SU-DHL-6 (cell line): ENCODE results near the gene MMP17.

Source experiments
- H2AFZ ChIP-seq: fragments of 200-600 bp; sonication (generic); 2 replicates; pipeline ENCODE4 v1.6.1; 2014; ENCODE audit warnings: low read depth, mild to moderate bottlenecking, moderate library complexity, mixed read lengths, antibody characterized with exemption, low read length; ENCODE audit not compliant: severe bottlenecking
- H3F3A ChIP-seq: fragments of 200-600 bp; shearing (Covaris generic); 2 replicates; pipeline ENCODE4 v1.6.0; 2016; ENCODE audit warnings: antibody characterized with exemption, mild to moderate bottlenecking; ENCODE audit not compliant: insufficient read depth
- H3K27ac ChIP-seq: fragments of 200-600 bp; sonication (generic); 2 replicates; pipeline ENCODE4 v1.5.1; 2016; ENCODE audit warnings: low read depth, mild to moderate bottlenecking, low read length, moderate library complexity, mixed read lengths
- H3K27me3 ChIP-seq: fragments of 200-600 bp; sonication (generic), shearing (Covaris generic); 2 replicates; pipeline ENCODE4 v1.6.0; 2014; ENCODE audit warnings: mild to moderate bottlenecking, low read length
- H3K36me3 ChIP-seq: fragments of 200-600 bp; sonication (generic); 2 replicates; pipeline ENCODE4 v1.6.1; 2014; ENCODE audit warnings: mild to moderate bottlenecking, low read length, mixed read lengths
- H3K4me2 ChIP-seq: fragments of 300-600, 200-600 bp; shearing (Covaris generic), sonication (generic); 2 replicates; pipeline ENCODE4 v1.6.0; 2014; ENCODE audit warnings: low read length, low read depth, mild to moderate bottlenecking; ENCODE audit not compliant: poor library complexity, severe bottlenecking
- H3K4me3 ChIP-seq: fragments of 200-600 bp; sonication (generic); 2 replicates; pipeline ENCODE4 v1.5.1; 2014; ENCODE audit warnings: antibody characterized with exemption, low read length, mild to moderate bottlenecking, mixed read lengths; ENCODE audit not compliant: insufficient read depth, poor library complexity, severe bottlenecking
- H3K79me2 ChIP-seq: fragments of 200-600 bp; sonication (generic); 2 replicates; pipeline ENCODE4 v1.6.1; 2014; ENCODE audit warnings: mild to moderate bottlenecking, low read length, moderate library complexity; ENCODE audit not compliant: insufficient read depth
- H3K9ac ChIP-seq: fragments of 200-600 bp; sonication (generic); 2 replicates; pipeline ENCODE4 v1.7.0; 2014; ENCODE audit warnings: mild to moderate bottlenecking, low read length
- H3K9me2 ChIP-seq: fragments of 200-600 bp; sonication (generic); replicated peaks from 2 replicates; pipeline ENCODE4 v1.6.1; 2014; ENCODE audit warnings: low read length; ENCODE audit not compliant: insufficient read depth
- H3K9me3 ChIP-seq: fragments of 200-600 bp; sonication (generic); 2 replicates; pipeline ENCODE4 v1.6.1; 2014; ENCODE audit warnings: low read length, mixed read lengths; ENCODE audit not compliant: insufficient read depth
- H4K20me1 ChIP-seq: fragments of 200-600 bp; sonication (generic); 2 replicates; pipeline ENCODE4 v1.6.1; 2014; ENCODE audit warnings: low read depth, mild to moderate bottlenecking, antibody characterized with exemption, low read length, moderate library complexity, mixed read lengths
- CTCF ChIP-seq: fragments of 200-600 bp; sonication (generic); IDR thresholded peaks from one replicate; pipeline ENCODE4 v1.5.1; 2017; ENCODE audit warnings: antibody characterized with exemption, mild to moderate bottlenecking, low read length, moderate library complexity; ENCODE audit not compliant: insufficient read depth, poor library complexity, severe bottlenecking
- EZH2phosphoT487 ChIP-seq: fragments of 200-600 bp; sonication (generic), shearing (Covaris generic); conservative IDR thresholded peaks from 2 replicates; pipeline ENCODE4 v1.6.1; 2018; ENCODE audit warnings: mild to moderate bottlenecking, antibody characterized with exemption, low read length, moderate library complexity, mixed read lengths

MMP17 gene

DNA sequence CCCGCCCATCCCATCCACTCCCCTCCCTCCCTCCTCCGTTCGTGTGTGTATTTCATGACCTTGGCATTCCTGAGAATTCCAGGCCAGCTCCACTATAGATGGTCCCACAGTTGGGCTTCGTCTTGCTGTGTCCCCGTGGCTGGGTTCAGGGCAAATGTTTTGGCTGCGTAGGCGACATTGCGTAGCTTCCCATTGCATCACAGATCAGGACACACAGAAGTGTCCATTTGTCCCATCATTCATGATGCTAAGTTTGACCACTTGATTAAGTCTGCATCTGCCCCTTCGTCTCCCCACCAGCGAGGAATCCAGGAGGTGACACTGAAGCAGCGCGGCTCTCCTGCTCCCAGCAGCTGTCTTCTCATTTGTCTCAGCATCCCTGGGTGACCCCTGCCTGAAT is 38.6 kb upstream of the MMP17 start:
- H3K9ac ChIP-seq: no peak overlapping the region

DNA sequence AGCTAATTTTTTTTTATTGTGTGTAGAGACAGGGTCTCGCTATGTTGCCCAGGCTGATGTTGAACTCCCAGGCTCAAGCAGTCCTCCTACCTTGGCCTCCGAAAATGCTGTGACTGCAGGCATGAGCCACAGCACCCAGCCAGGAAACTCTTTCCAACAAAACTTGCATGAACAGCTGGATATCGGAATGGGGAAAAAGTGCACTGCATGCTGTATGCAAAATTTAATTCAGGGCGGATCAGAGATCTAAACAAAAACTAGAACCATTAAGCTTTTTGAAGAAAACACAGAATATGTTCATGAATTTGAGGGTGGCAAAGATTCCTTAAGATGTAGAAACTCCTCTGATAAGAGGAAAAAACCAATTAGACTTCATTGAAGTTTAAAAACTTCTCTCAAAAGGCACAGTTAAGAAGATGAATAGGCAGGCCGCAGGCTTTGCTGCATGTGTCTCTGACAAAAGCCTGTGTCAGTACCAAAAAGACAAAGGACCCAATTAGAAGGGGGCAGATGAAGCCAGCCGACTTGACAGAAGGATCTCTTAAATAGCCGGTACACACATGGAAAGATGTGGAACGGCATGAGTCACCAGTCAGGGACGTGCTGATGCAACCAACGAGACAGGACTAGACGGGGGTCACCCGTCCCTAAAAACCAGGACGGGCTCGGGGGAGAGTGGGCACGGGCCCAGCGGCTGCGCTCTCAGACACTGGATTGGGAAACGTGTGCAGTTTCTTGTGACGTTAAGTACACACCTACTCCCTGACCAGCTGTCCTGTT is 34.8 kb upstream of the MMP17 start:
- H2AFZ ChIP-seq: no peak overlapping the region
- H3K27me3 ChIP-seq: no peaks in the 10 kb centered on the region
- no peaks in the 10 kb centered on the region for H3F3A ChIP-seq
- no peaks in the 10 kb centered on the region for H3K9me2 ChIP-seq
- H3K27ac ChIP-seq: no peak overlapping the region
- H3K36me3 ChIP-seq: no peaks in the 10 kb centered on the region
- TF ChIP-seq CTCF (no peak), EZH2phosphoT487 (no peak)
- no peaks in the 10 kb centered on the region for H3K9me3 ChIP-seq
- no peaks in the 10 kb centered on the region for H4K20me1 ChIP-seq
- no peak overlapping the region for H3K4me3 ChIP-seq
- H3K9ac ChIP-seq: no peak overlapping the region
- no peaks in the 10 kb centered on the region for H3K79me2 ChIP-seq
- no peak overlapping the region for H3K4me2 ChIP-seq

More for the DNA sequence above, 38.6 kb upstream of the MMP17 start:
- Histone ChIP-seq H3K9me2 (no peaks in the 10 kb centered on the region), H3K4me3 (no peak overlapping the region), H4K20me1 (no peaks in the 10 kb centered on the region), H3K79me2 (no peaks in the 10 kb centered on the region), H3K27me3 (no peaks in the 10 kb centered on the region), H3K36me3 (no peaks in the 10 kb centered on the region; the same call in 1 of the 2 replicates), H3K27ac (no peak overlapping the region), H3K4me2 (no peak overlapping the region), H3F3A (no peaks in the 10 kb centered on the region), H2AFZ (no peak overlapping the region), H3K9me3 (no peaks in the 10 kb centered on the region)
- TF ChIP-seq EZH2phosphoT487 (no peak), CTCF (no peak)

DNA sequence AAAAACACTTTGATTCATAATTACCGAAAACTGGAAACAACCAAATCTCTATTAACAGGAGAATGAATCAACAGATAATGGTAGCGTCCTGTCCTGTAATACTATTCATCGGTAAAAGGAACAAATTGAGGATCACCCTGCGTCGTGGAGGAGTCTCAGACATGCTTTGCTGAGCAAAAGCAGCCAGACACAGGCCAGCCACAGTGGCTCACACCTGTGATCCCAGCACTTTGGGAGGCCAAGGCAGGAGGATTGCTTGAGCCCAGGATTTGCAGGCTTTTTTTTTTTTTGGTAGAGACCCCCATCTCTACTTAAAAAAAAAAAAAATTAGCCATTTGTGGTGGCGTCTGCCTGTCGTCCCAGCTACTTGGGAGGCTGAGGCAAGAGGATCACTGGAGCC is 34.1 kb upstream of the MMP17 start:
- TF ChIP-seq EZH2phosphoT487 (no peak), CTCF (no peak)
- Histone ChIP-seq H3K79me2 (no peaks in the 10 kb centered on the region), H3K4me3 (no peak overlapping the region)

More for the DNA sequence above, 34.1 kb upstream of the MMP17 start:
- H3K9ac ChIP-seq: no peak overlapping the region
- no peaks in the 10 kb centered on the region for H3K27me3 ChIP-seq
- no peaks in the 10 kb centered on the region for H3F3A ChIP-seq
- H3K36me3 ChIP-seq: no peaks in the 10 kb centered on the region
- no peaks in the 10 kb centered on the region for H3K9me2 ChIP-seq
- no peak overlapping the region for H2AFZ ChIP-seq
- no peaks in the 10 kb centered on the region for H3K9me3 ChIP-seq
- H3K27ac ChIP-seq: no peak overlapping the region
- no peaks in the 10 kb centered on the region for H4K20me1 ChIP-seq
- no peak overlapping the region for H3K4me2 ChIP-seq
